Progenitor cell of endocrine pancreas (in vitro differentiated cells): ENCODE measurements around the gene PRDM5. TPM values are rescaled to one million over a fixed set of nuclear protein-coding genes. Genes with fewer than 3 reads are reported as not detected.
A peak's percentile ranks its signal among the peaks of the same experiment; 100 is the strongest.

ENCODE experiments used
- DNase-seq: peaks from one replicate; pipeline ENCODE4 v3.0.0; 2021; ENCODE audit warnings: low spot score; ENCODE audit not compliant: unreplicated experiment
- H3K27ac Mint-ChIP-seq: 2 replicates; pipeline ENCODE4 v1.8.0; 2021; ENCODE audit warnings: mild to moderate bottlenecking, moderate library complexity, mixed read lengths
- H3K27me3 Mint-ChIP-seq: 2 replicates; pipeline ENCODE4 v1.8.0; 2021; ENCODE audit warnings: mixed read lengths
- H3K36me3 Mint-ChIP-seq: 2 replicates; pipeline ENCODE4 v1.8.0; 2022; ENCODE audit warnings: mixed read lengths; ENCODE audit not compliant: insufficient read depth
- H3K4me1 Mint-ChIP-seq: 2 replicates; pipeline ENCODE4 v1.8.0; 2021; ENCODE audit warnings: low read depth, mixed read lengths
- H3K4me3 Mint-ChIP-seq: 2 replicates; pipeline ENCODE4 v1.8.0; 2021; ENCODE audit warnings: low read depth, mild to moderate bottlenecking, moderate library complexity, mixed read lengths
- H3K9me3 Mint-ChIP-seq: 2 replicates; pipeline ENCODE4 v1.8.0; 2021; ENCODE audit warnings: low read depth, mixed read lengths
- CTCF ChIP-seq: fragments of 200-600 bp; sonication (generic); IDR thresholded peaks from one replicate; pipeline ENCODE4 v1.5.0; 2021; ENCODE audit warnings: antibody characterized with exemption, mild to moderate bottlenecking; ENCODE audit not compliant: unreplicated experiment
- total RNA-seq: library from RNA; stranded (reverse); gene quantifications from 2 replicates; pipeline ENCODE4 v1.2.1, GENCODE V29; 2021

Gene PRDM5
- total RNA-seq, 1 donor from 2014 or later = 18.9 TPM

DNA sequence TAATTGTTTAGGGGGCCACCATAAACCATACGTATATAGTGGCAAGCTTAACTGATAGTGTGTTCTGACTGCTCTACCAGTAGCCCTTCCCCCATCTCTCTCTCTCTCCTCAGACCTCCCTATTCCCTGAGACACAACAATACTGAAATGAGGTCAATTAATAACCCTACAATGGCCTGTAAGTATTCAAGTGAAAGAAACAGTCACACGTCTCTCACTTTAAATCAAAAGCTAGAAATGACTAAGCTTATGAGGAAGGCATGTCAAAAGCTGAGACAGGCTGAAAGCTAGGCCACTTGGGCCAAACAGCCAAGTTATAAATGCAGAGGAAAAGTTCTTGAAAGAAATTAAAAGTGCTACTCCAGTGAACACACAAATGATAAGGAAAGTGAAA lies 78.0 kb downstream of the PRDM5 start:
- H3K36me3 Mint-ChIP-seq = no peaks in the 10 kb centered on the region
- H3K9me3 Mint-ChIP-seq = no peaks in the 10 kb centered on the region
- no peak for TF ChIP-seq CTCF
- peaks cover 11% of the 10 kb centered on the region for H3K4me1 Mint-ChIP-seq
- H3K27ac Mint-ChIP-seq = no peak overlapping the region
- H3K4me3 Mint-ChIP-seq = no peak overlapping the region
- DNase-seq = no peak
- H3K27me3 Mint-ChIP-seq = no peaks in the 10 kb centered on the region

GRCh38 chr4:120843849-120844527 lies 78.5 kb downstream of the PRDM5 start:
- Mint-ChIP-seq H3K36me3 (no peaks in the 10 kb centered on the region), H3K4me1 (peaks cover 11% of the 10 kb centered on the region), H3K27ac (no peak overlapping the region), H3K9me3 (no peaks in the 10 kb centered on the region), H3K4me3 (no peak overlapping the region), H3K27me3 (no peaks in the 10 kb centered on the region)
- TF ChIP-seq CTCF = peak; percentile 53
- no peak for DNase-seq

DNA sequence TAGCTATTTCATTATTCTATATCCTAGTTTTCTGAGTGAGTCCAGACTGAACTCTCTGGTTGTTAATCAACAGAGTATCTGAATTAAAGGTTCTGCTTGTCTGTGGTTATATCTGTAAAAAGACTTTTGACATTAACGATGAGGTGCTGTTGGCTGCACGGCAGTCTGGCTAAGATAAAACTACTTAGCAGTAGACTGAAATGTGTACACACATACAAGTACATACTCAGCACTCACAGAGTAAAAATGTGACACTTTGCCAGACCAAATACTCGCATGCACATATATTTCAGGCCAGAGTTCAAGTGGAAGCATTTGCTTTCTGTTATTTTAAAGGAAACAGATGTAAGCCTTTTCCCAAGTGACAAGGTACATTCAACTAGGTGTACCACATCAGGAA lies 80.5 kb downstream of the PRDM5 start:
- H3K27ac Mint-ChIP-seq = peak overlapping the region; percentile 33
- H3K9me3 Mint-ChIP-seq = no peaks in the 10 kb centered on the region
- H3K4me1 Mint-ChIP-seq = peaks cover 11% of the 10 kb centered on the region
- no peak for TF ChIP-seq CTCF
- DNase-seq = no peak
- H3K4me3 Mint-ChIP-seq = no peak overlapping the region
- no peaks in the 10 kb centered on the region for H3K27me3 Mint-ChIP-seq
- no peaks in the 10 kb centered on the region for H3K36me3 Mint-ChIP-seq

DNA sequence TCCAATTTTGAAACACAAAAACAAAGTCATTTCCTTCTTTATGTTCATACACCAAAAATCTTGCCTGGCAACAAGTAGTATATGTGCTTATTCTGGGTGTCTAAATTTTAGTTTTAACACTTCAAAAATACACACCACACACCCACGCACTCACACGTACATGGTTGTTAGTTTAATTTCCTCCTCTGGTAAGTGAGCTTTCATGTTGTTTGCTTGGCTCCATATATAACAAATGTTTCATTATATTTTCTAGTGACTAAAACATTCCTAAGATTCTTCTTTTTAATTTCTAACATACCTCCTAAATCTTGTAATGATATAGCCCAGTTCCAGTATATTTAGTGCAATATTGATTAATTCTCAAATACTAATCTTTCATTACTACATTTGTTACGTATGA lies 80.9 kb downstream of the PRDM5 start:
- Mint-ChIP-seq H3K27ac (no peak overlapping the region), H3K27me3 (no peaks in the 10 kb centered on the region), H3K4me3 (no peak overlapping the region)

GRCh38 chr4:120839974-120840751 lies 82.4 kb downstream of the PRDM5 start:
- DNase-seq = no peak
- Mint-ChIP-seq H3K27ac (no peak overlapping the region), H3K27me3 (no peaks in the 10 kb centered on the region), H3K36me3 (peaks cover 1% of the 10 kb centered on the region), H3K9me3 (no peaks in the 10 kb centered on the region), H3K4me1 (peaks cover 11% of the 10 kb centered on the region), H3K4me3 (no peak overlapping the region)
- no peak for TF ChIP-seq CTCF

More for the DNA sequence above, 80.9 kb downstream of the PRDM5 start:
- Mint-ChIP-seq H3K4me1 (peaks cover 11% of the 10 kb centered on the region), H3K36me3 (no peaks in the 10 kb centered on the region), H3K9me3 (no peaks in the 10 kb centered on the region)
- no peak for DNase-seq
- no peak for TF ChIP-seq CTCF
